Gastroesophageal sphincter (tissue), 3 donors: Measurements from ENCODE around the gene RECQL5.

ENCODE experiments used
- POLR2A ChIP-seq, 2 donors: fragments of 450-650 bp; IDR thresholded peaks; one replicate each; pipeline ENCODE4 v1.6.1; 2017; ENCODE audit warnings: antibody characterized with exemption in 2 of 2, mild to moderate bottlenecking in 2 of 2, moderate library complexity in 1 of 2
- POLR2AphosphoS5 ChIP-seq: sonication (generic); formaldehyde crosslinking; IDR thresholded peaks from one replicate; pipeline ENCODE4 v1.6.1; 2017; ENCODE audit warnings: antibody characterized with exemption
- TF ChIP-seq, protein P1 (sequence below), 4 experiments: fragments of 200-600 bp in 2 of 4; fragments of 450-650 bp in 2 of 4; sonication (generic) in 1 of 4; IDR thresholded peaks; one replicate each; pipeline ENCODE4 v1.5.1; 2017 to 2019; ENCODE audit warnings: antibody characterized with exemption in 4 of 4, mild to moderate bottlenecking in 2 of 4, moderate library complexity in 2 of 4

DNA sequence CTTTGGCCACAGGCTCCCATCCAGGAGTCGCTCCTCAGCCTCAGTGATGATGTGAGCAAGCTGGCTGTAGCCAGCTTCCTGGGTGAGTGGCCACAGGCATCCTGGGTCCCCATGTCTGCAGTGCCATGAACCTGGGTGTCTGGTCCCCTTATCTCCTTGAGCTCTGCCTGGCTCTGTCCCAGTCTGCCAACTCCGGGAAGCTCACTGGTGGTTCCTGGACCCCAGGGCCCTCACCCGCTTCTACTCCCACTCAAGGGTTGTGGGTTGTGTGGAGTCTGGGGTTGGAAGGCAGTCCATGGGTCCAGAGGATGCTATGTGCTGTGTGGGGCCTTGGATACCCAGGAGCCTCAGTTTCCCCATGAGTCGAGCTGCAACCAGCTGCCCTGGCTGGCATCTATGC is 45.5 kb downstream of the RECQL5 start:
- TF ChIP-seq POLR2A (IDR thresholded peaks at IDR 0.05) (no peak), POLR2AphosphoS5 (no peak)
- TF ChIP-seq, protein P1, sequence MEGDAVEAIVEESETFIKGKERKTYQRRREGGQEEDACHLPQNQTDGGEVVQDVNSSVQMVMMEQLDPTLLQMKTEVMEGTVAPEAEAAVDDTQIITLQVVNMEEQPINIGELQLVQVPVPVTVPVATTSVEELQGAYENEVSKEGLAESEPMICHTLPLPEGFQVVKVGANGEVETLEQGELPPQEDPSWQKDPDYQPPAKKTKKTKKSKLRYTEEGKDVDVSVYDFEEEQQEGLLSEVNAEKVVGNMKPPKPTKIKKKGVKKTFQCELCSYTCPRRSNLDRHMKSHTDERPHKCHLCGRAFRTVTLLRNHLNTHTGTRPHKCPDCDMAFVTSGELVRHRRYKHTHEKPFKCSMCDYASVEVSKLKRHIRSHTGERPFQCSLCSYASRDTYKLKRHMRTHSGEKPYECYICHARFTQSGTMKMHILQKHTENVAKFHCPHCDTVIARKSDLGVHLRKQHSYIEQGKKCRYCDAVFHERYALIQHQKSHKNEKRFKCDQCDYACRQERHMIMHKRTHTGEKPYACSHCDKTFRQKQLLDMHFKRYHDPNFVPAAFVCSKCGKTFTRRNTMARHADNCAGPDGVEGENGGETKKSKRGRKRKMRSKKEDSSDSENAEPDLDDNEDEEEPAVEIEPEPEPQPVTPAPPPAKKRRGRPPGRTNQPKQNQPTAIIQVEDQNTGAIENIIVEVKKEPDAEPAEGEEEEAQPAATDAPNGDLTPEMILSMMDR (IDR thresholded peaks at IDR 0.05) = no peak
